GM12801 (cell line): Measurements from ENCODE around the gene HOOK2.

ENCODE experiments used
- TF ChIP-seq, protein P1 (sequence below): IDR thresholded peaks from one replicate; pipeline ENCODE4 v1.5.1; 2011; ENCODE audit warnings: control low read depth; ENCODE audit not compliant: insufficient read length; ENCODE audit errors: extremely low read depth

The HOOK2 gene

DNA sequence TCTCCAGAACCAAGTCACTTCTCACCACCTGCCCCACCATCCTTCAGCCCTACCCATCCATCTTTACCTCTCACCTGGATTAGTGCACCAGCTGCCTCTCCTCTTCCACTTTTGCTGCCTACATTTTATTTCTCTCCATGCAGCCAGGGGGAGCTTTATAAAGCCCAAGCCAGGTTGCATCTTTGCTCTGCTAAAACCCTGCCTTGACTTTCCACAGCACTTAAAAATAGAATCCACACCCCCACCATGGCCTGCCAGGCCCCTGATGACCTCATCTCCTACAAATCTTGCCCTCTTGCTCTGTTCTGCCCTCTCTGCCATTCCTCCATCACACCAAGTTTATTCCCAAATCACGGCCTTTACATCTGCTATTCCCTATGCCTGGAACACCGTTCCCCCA, 1.8 kb downstream of the HOOK2 start:
- TF ChIP-seq, protein P1, sequence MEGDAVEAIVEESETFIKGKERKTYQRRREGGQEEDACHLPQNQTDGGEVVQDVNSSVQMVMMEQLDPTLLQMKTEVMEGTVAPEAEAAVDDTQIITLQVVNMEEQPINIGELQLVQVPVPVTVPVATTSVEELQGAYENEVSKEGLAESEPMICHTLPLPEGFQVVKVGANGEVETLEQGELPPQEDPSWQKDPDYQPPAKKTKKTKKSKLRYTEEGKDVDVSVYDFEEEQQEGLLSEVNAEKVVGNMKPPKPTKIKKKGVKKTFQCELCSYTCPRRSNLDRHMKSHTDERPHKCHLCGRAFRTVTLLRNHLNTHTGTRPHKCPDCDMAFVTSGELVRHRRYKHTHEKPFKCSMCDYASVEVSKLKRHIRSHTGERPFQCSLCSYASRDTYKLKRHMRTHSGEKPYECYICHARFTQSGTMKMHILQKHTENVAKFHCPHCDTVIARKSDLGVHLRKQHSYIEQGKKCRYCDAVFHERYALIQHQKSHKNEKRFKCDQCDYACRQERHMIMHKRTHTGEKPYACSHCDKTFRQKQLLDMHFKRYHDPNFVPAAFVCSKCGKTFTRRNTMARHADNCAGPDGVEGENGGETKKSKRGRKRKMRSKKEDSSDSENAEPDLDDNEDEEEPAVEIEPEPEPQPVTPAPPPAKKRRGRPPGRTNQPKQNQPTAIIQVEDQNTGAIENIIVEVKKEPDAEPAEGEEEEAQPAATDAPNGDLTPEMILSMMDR = no peak

DNA sequence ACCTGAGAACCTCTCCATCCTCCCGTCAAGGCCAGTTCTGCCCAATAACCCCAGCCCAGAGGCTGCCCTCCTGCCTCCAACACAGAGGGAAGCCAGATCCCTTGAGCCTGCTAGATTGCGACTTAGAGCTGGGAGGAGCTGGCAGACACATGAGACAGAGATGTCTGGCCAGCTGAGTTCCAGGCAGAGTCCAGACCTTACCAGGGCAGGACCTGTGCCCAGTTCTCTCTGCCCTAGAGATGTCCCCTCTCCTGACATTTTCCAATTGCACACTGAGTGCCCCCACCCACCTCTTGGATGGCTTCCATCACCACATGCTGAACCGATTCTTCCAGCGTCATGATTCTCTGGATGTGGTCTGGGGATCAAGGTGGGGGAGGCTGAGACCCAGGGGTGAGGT, 3.0 kb downstream of the HOOK2 start:
- TF ChIP-seq, protein P1 = no peak

DNA sequence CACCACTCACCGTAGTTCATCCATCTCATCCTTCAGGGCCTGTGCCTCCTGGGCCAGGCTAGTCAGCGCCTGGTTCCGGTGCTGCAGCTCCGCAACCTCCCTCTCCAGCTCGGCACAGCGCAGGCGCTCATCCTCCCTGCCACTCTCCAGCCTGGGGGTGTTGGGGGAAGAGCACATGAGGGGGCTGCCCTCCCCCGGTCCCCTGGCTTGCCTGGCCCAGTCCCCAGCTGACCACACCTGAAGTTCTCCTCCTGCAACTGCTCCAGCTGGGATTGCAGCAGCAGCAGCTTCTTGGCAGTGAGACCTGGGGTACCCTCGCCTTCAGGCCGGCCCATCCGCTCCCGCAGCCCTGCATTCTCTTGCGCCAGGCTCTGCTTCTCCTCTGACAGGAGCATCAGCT, 4.4 kb downstream of the HOOK2 start:
- TF ChIP-seq, protein P1 = no peak

DNA sequence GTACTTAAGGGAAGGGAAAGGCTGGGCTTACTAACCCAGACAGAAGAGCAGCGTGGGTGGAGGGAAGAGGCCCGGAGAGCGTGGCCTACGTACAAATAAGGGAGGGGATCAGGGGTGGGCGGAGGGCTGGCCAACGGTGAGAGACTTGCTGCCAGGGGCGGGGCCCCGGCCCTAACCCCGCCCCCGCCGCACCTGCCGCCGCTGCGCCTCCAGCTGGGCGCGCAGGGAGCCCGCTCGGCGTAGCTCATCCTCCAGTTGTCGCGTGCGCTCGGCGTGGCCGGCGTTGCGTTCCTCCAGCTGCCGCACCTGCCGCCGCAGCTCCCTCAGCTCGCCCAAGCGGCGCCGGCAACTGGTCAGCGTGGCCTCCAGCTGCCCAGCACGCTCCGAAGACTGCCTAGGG, 5.7 kb downstream of the HOOK2 start:
- TF ChIP-seq, protein P1 = no peak

DNA sequence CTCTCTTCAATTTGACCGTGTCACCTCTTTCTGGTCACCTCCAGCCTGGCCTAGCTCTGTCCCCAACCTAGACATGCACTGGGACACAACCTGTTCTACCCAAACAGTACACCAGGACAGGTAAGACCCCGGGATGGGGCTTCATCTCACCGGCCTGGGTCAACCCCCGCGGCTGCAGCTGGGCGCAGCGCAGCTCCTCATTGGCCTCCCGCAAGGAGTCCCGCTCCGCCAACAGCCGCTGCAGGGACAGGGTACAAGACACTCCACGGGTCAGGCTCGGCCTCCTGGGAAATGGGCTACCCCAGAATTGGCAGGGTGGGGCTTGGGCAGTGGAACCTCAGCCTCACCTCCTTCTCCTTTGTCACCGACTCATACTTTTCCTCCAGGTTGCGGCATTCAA, 7.7 kb downstream of the HOOK2 start:
- TF ChIP-seq, protein P1 = no peak

DNA sequence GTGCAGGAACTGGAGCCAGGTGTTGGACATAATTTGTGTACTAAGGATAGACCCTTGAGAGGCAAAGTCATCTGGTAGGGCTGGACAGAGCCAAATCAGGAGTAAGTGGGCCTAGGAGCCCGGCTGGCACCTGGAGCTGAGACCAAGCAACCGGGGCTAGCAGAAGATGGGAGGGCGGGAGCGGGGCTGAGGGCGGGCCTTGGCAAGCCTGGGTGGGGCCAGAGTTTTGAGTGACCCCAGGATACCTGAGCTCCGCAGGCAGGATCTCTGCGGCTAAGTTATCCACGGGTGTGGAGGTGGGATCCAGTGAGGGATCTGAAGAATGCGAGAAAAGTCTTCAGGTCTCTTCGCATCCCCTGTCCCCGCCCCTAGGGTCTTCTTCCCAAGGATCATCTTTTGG, 8.2 kb downstream of the HOOK2 start:
- TF ChIP-seq, protein P1 = no peak

DNA sequence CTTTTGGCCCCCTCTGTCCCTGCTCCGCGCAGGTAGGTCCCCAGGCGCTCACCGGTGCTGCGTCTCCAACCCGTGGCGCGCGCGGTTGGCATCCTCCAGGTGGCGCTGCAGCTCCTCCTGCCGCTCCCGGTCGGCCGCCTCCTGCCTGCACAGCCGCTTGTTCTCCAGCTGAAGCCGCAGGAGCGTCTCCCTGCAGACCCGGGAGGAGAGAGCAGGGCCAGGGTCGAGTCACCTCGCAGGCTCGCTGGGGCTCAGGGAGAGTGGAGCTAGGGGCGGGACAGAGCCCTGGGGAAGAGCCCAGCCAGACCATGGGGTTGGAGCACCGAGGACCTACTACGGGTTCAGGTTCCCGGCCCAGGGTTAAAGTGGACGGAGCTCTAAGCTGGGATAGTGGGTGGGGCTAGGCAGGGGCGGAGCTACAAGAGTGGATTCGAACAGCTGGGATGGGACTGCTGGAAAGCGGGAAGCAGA, 9.3 kb downstream of the HOOK2 start:
- TF ChIP-seq, protein P1 = no peak

DNA sequence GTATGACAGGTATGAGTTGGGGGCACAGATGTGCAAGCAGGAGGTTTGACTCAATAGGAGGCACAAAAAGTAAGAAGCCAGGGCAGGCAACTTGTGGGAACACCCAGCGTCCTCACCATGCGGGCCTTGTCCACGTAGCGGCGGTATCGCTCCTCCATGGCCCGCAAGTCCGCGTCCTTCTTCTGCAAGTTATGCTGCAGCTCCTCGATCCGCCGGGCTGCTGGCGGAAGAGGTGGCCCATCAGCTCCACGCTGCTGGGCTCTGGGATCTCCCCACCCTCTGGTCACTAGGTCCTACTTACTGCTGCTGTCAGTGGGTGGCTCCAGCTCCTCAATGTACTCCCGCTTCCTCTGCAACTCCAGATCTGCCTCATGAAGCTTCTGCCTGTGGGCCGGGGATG, 10.7 kb downstream of the HOOK2 start:
- TF ChIP-seq, protein P1 = no peak
